Measurements from ENCODE around the gene IWS1.

DNA sequence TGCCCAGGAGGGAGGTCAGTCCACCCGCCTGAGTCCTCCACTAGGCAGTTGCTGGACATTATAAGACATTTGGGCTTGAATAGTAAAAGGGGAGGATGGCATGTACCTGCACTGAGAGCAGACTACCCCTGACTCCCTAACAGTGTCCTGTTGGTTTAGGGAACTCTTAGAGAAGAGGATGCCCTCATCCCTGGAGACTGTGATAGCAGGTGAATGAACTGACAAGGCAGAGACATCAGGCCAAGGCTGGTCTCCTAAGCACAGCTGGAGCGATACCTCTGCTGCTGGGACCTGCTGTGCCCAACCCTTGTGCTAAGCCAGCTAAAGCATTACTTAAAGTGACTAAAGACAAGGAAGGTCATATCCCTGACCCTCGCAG lies 73.3 kb downstream of the IWS1 start:
- TF ChIP-seq, protein P1, sequence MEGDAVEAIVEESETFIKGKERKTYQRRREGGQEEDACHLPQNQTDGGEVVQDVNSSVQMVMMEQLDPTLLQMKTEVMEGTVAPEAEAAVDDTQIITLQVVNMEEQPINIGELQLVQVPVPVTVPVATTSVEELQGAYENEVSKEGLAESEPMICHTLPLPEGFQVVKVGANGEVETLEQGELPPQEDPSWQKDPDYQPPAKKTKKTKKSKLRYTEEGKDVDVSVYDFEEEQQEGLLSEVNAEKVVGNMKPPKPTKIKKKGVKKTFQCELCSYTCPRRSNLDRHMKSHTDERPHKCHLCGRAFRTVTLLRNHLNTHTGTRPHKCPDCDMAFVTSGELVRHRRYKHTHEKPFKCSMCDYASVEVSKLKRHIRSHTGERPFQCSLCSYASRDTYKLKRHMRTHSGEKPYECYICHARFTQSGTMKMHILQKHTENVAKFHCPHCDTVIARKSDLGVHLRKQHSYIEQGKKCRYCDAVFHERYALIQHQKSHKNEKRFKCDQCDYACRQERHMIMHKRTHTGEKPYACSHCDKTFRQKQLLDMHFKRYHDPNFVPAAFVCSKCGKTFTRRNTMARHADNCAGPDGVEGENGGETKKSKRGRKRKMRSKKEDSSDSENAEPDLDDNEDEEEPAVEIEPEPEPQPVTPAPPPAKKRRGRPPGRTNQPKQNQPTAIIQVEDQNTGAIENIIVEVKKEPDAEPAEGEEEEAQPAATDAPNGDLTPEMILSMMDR (conservative IDR thresholded peaks at IDR 0.05 in 1 of 2, IDR thresholded peaks at IDR 0.05 in 1 of 2; ENCODE audit: extremely low read depth in 1 of 2, insufficient read depth in 1 of 2, low read depth in 1 of 2, low read length in 2 of 2), result no peak
- TF ChIP-seq EZH2 (IDR thresholded peaks at IDR 0.05; ENCODE audit: borderline replicate concordance, low read length), result no peak
